Left ventricle myocardium superior (tissue), 1 donor: ENCODE data around the gene ANKRD12. TPM values are rescaled to one million over a fixed set of nuclear protein-coding genes. Genes with fewer than 3 reads are reported as not detected.

ENCODE experiments used
- ATAC-seq: fragments of 200-7000 bp; cut with Tn5 transposase; one replicate; pipeline ENCODE4 v1.9.1; 2020; ENCODE audit warnings: mild to moderate bottlenecking, moderate library complexity
- DNase-seq: peaks from one replicate; pipeline ENCODE4 v3.0.0-alpha.2; 2020
- intact Hi-C: fragments of 100-400 bp; cut with micrococcal nuclease; formaldehyde crosslinking; loops from one replicate; pipeline ENCODE4 v1.11.0; 2022
- total RNA-seq: library from RNA; stranded (reverse); fragmentation: NEBNext Ultra II Directional; extraction: Animal tissue kit (Norgen Biotek cat#: 25700); gene quantifications from one replicate; pipeline ENCODE4 v1.2.1, GENCODE V29; 2021
- donor health status: DM: no; HTN: yes; CAD: no; lungs with severe emphysema.

The ANKRD12 gene
- total RNA-seq, 1 donor from 2014 or later: 46.1 TPM

- intact Hi-C loops: no loop called here
- ATAC-seq: no peak
These were observed 74.4 kb downstream of the ANKRD12 start for GRCh38 chr18:9210966-9211365.

GRCh38 chr18:9211955-9212354 is 75.4 kb downstream of the ANKRD12 start:
- intact Hi-C loops: no loop called here
- DNase-seq (no peak), ATAC-seq (no peak)

More at GRCh38 chr18:9210966-9211365, 74.4 kb downstream of the ANKRD12 start:
- DNase-seq: no peak

DNA sequence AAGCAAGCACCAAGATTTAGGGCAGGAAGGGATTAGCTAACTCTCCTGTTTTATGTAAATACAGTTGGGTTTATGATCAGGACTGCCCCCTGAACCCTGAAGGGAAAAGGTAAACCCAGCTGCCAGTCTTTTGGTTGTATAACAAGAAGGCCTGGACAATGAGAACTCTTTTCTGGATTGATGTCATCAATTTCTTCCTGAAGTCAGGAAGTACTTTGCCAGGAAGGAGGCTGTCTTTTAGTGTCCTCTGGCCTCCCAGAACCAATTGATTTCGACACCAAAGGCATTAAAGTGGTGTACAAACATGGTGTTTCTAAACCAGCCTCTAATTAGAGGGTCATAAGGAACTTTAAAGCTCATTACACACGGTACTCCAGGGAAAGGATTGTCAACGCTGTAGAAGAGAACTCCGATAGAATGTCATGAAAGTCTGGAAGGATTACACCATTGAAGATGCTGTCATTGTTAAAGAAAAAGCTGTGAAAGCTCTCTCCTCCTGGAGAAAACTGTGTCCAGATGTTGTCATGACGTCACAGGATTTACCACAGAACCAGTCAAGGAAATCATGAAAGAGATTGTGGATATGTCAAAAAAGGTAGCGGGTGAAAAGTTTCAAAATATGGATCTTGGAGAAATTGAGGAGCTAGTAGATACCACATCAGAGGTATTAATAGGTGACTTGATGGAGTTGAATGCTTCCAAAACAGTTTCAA is 78.8 kb downstream of the ANKRD12 start:
- intact Hi-C loops: no loop called here
- DNase-seq (no peak), ATAC-seq (no peak)

GRCh38 chr18:9216459-9216858 is 79.9 kb downstream of the ANKRD12 start:
- ATAC-seq: no peak
- no peak for DNase-seq
- intact Hi-C loops: no loop called here

GRCh38 chr18:9217743-9218451 is 81.3 kb downstream of the ANKRD12 start:
- ATAC-seq (peak; percentile 48), DNase-seq (no peak)
- intact Hi-C loops: no loop called here

DNA sequence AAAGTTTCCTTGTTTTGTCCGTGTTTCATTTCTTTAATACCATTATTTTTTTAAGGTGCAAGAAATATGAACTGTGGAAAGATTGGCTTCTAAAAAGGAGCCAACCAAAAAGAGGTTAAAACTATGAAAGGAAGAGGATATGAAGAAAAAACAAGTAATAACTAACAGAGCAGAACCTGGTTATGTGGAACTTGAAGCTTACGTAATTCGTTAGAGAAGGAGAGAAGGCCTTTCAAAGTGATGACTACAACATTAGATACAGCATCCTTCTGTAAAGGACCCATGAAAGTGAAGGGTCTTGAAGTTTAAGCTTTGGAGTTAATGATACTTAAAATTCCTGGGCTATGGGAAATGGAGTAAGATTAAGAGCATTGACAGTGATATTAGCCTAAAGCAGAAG is 84.5 kb downstream of the ANKRD12 start:
- intact Hi-C loops: no loop called here
- ATAC-seq (no peak), DNase-seq (no peak)

- DNase-seq (no peak), ATAC-seq (no peak)
- intact Hi-C loops: no loop called here
These were observed 85.1 kb downstream of the ANKRD12 start for GRCh38 chr18:9221661-9222060.

- DNase-seq (no peak), ATAC-seq (no peak)
- intact Hi-C loops: no loop called here
These were observed 86.8 kb downstream of the ANKRD12 start for GRCh38 chr18:9223356-9223755.

- ATAC-seq: no peak
- intact Hi-C loops: no loop called here
- DNase-seq: no peak
These were observed 89.9 kb downstream of the ANKRD12 start for GRCh38 chr18:9226463-9226862.

- DNase-seq: no peak
- ATAC-seq: no peak
- intact Hi-C loops: no loop called here
These were observed 95.4 kb downstream of the ANKRD12 start for GRCh38 chr18:9231852-9232486.

DNA sequence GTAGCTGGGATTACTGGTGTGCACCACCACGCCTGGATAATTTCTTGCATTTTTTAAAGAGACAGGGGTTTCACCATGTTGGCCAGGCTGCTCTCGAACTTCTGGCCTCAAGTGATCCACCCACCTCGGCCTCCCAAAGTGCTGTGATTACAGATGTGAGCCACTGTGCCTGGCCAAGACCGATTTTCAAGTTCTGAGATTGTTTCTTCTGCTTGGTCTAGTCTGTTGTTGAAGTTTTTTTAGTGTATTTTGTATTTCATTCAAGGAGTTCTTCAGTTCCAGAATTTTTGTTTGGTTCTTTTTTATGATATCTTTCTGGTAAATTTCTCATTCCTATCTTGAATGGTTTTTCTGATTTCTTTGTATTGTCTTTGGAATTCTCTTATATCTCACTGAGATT is 96.4 kb downstream of the ANKRD12 start:
- ATAC-seq (no peak), DNase-seq (no peak)
- intact Hi-C loops: no loop called here

DNA sequence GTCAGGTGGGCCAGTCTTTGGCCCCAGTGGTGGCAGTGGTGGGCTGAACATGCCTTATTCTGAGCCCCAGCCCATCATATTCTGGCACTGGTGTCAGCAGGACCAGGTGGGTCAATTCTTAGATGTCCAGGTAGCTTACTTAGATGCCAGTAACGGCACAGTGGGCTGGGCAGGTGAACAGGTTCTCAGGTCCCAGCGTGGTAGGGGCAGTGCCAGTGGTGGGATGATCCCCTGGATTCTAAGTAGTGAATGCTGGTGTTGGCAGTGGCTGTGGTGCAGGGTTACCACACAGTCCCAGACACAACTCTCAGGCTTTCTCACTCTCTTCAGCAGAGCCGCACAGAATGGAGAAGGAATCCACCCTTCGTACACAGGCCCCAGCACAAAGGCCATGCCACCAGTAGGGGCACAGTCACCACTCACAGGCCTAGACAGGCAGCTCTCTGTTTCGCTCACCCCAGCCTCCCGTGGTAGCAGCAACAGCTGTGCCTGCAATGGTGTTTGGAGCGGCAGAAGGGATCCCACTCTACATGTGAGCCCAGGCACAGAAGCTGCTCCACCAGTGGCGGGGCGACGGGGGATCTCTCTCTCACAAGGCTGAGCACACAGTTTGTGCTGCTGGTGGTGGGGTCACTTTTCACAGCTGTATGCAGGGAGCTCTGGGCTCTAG is 97.3 kb downstream of the ANKRD12 start:
- DNase-seq (no peak), ATAC-seq (no peak)
- intact Hi-C loops: no loop called here

DNA sequence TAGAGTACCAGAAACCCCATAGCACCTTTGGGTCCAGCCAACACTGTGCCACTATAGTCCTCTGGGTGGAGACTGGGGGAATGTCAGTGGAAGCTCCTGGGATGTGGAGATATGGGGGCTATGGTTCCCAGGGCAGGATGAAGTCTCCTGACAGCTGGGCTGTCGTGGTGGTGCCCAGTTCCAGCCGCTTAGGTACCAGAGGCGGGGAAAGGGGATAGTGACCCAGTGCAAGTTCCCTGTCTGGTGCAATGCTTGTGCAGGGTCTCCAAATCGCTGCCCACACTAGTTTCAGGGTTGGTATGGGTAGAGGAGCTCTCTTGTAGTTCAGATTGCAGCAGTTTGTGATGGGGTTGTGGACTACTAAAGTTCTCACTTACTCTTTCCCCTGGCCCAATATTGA is 97.9 kb downstream of the ANKRD12 start:
- ATAC-seq (no peak), DNase-seq (no peak)
- intact Hi-C loops: no loop called here

- ATAC-seq (no peak), DNase-seq (no peak)
- intact Hi-C loops: no loop called here
These were observed 101.4 kb downstream of the ANKRD12 start for GRCh38 chr18:9237981-9238380.

DNA sequence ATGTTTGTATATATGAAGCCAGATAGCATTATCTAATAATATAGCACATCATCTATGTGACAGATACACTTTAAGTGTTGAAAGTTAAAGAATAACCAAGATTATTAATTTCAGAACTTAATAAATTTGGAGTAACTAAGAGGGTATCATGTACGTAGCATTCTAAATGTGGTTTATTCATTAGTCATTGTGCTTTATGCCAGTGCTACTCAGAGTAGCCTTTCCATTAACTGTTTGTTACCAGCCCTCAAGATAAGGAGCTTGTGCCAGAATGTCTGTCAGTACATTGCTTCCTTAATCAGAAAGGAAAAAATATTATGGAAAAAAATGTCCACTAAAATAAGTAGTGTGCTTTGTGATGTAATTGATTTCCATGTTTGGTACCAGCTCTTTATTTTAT is 103.1 kb downstream of the ANKRD12 start:
- intact Hi-C loops: no loop called here
- DNase-seq: no peak
- ATAC-seq: no peak

DNA sequence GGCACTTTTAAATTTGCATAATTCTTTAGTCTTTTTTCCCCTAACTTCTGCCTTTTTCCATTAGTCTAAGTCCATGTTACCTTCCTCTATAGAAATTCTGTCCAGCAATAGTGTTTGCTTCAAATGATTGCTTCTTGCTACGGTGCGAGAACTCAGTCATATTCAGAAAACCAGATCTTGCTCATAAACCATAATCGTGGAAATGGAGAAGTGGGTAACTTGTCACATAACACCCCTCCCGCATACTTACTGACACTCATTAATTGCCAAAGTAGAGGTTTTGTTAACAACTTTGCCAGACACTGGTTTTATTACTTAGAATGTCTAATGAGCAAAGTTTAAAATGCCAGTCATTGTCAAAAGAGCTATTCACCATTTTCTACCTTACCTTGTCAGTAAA is 103.7 kb downstream of the ANKRD12 start:
- intact Hi-C loops: no loop called here
- ATAC-seq: no peak
- no peak for DNase-seq

DNA sequence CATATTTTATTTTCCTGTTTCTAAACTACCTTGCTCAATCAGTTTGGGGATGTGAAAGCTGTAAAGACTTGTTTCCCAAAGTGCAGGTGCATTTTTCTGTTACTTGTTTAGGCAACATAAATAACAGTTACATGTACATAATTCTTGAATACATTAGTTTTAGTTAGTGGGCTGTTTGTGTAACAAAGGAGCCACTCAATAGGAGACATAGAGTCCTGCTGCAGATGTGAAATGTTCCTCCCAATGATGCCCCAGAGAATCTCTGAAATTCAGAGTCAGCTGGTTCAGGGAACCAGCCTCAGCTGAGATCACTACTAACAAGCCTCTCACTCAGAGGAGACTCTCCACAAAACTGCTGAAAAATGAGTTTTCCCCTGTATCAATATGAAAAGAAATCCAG is 106.4 kb downstream of the ANKRD12 start:
- ATAC-seq (no peak), DNase-seq (no peak)
- intact Hi-C loops: no loop called here

- intact Hi-C loops: no loop called here
- no peak for DNase-seq
These were observed 107.8 kb downstream of the ANKRD12 start for GRCh38 chr18:9244376-9244775.

GRCh38 chr18:9248661-9249060 is 112.1 kb downstream of the ANKRD12 start:
- no peak for ATAC-seq
- intact Hi-C loops: no loop called here
- no peak for DNase-seq

More at GRCh38 chr18:9244376-9244775, 107.8 kb downstream of the ANKRD12 start:
- no peak for ATAC-seq

GRCh38 chr18:9249254-9249653 is 112.7 kb downstream of the ANKRD12 start:
- no peak for DNase-seq
- intact Hi-C loops: no loop called here
- no peak for ATAC-seq
